ENCODE measurements around the gene CBR4.

- no peak for TF ChIP-seq POLR2A (IDR thresholded peaks at IDR 0.05)
- TF ChIP-seq CTCF (IDR thresholded peaks at IDR 0.05), result no peak
These were observed 38.9 kb upstream of the CBR4 start for GRCh38 chr4:169048868-169049414.

Data from heart left ventricle (tissue), 13 donors.